Measurements from ENCODE around the gene AMOTL1.
A peak's percentile ranks its signal among the peaks of the same experiment; 100 is the strongest.

GRCh38 chr11:94885581-94885980 is 117.4 kb downstream of the AMOTL1 start:
- TF ChIP-seq CTCF (IDR thresholded peaks at IDR 0.05): peak in 1 of 12 donors; percentile 13
- TF ChIP-seq POLR2A (IDR thresholded peaks at IDR 0.05): no peak
